Neural progenitor cell (in vitro differentiated cells): Measurements from ENCODE around the gene SYT6.

Source experiments
- CTCF ChIP-seq: fragments of 200-600 bp; sonication (generic); IDR thresholded peaks from 2 replicates; pipeline ENCODE4 v1.5.1; 2017; ENCODE audit warnings: antibody characterized with exemption, mild to moderate bottlenecking
- EZH2 ChIP-seq: fragments of 200-600 bp; sonication (generic); IDR thresholded peaks from 2 replicates; pipeline ENCODE4 v1.6.1; 2017; ENCODE audit warnings: antibody characterized with exemption, mild to moderate bottlenecking, moderate library complexity
- EZH2phosphoT487 ChIP-seq: fragments of 200-600 bp; sonication (generic); IDR thresholded peaks from 2 replicates; pipeline ENCODE4 v1.6.1; 2017; ENCODE audit warnings: antibody characterized with exemption

- TF ChIP-seq CTCF (no peak), EZH2 (no peak), EZH2phosphoT487 (no peak)
Measured at GRCh38 chr1:114133129-114133528, 20.5 kb downstream of the SYT6 start.
